T-cell (primary cell): ENCODE measurements around the gene MAP4K4. TPM values are rescaled to one million over a fixed set of nuclear protein-coding genes. Genes with fewer than 3 reads are reported as not detected.
A peak's percentile ranks its signal among the peaks of the same experiment; 100 is the strongest.

Experiments used
- ATAC-seq, 4 experiments: fragments of 200-7000 bp in 3 of 4; fragments of 150-1000 bp in 1 of 4; cut with Tn5 transposase; replicated peaks in 1 of 4; 1 replicate in 3 of 4; 2 replicates in 1 of 4; pipeline ENCODE4 v1.10.0; 2021; ENCODE audit warnings: moderate library complexity in 3 of 4, mild to moderate bottlenecking in 2 of 4, moderate number of reproducible peaks in 1 of 4
- CTCF ChIA-PET, 2 donors: fragments of 300-600 bp; sonication (Branson Sonifier 250); formaldehyde crosslinking; loops; one replicate each; lab custom pipeline; 2022; ENCODE audit warnings: antibody characterized with exemption in 2 of 2; lab: Charles Lee
- POLR2A ChIA-PET, 2 donors: fragments of 300-600 bp; sonication (Branson Sonifier 250); formaldehyde crosslinking; loops; one replicate each; lab custom pipeline; 2022; ENCODE audit warnings: antibody characterized with exemption in 2 of 2; lab: Charles Lee
- DNase-seq, 35 experiments: peaks; one replicate each; pipeline versions ENCODE4 v3.0.0 to v3.0.0-alpha.2; 2013 to 2023
- H3K27ac ChIP-seq: one replicate; pipeline ENCODE4 v1.5.1; 2013; ENCODE audit warnings: low read length
- H3K27me3 ChIP-seq, 2 experiments: replicated peaks in 1 of 2; 1 replicate in 1 of 2; 2 replicates in 1 of 2; pipeline versions ENCODE4 v1.6.1 to v1.7.0; 2013; ENCODE audit warnings: low read length in 1 of 2, mixed read lengths in 1 of 2; ENCODE audit not compliant: control insufficient read depth in 2 of 2, insufficient read depth in 2 of 2; ENCODE audit errors: extremely low read depth in 1 of 2
- H3K36me3 ChIP-seq, 2 donors: 1 replicate in 1 of 2; 2 replicates in 1 of 2; pipeline versions ENCODE4 v1.6.1 to v1.7.0; 2013; ENCODE audit warnings: low read length in 1 of 2; ENCODE audit not compliant: control insufficient read depth in 2 of 2, insufficient read depth in 1 of 2; ENCODE audit errors: extremely low read depth in 1 of 2
- H3K4me1 ChIP-seq, 2 experiments: 1 replicate in 1 of 2; 2 replicates in 1 of 2; pipeline versions ENCODE4 v1.6.1 to v1.7.0; 2013; ENCODE audit warnings: low read length in 2 of 2, mixed read lengths in 1 of 2; ENCODE audit not compliant: insufficient read depth in 2 of 2, control insufficient read depth in 1 of 2; ENCODE audit errors: extremely low read depth in 1 of 2
- H3K4me3 ChIP-seq, 2 donors: 1 replicate in 1 of 2; 2 replicates in 1 of 2; pipeline versions ENCODE4 v1.5.1 to v1.7.0; 2013; ENCODE audit warnings: mild to moderate bottlenecking in 2 of 2, low read length in 1 of 2, moderate library complexity in 1 of 2; ENCODE audit not compliant: control insufficient read depth in 1 of 2; ENCODE audit errors: extremely low read depth in 1 of 2
- H3K9me3 ChIP-seq: 2 replicates; pipeline ENCODE4 v1.7.0; 2013
- H3K27ac Mint-ChIP-seq, 2 donors: one replicate each; pipeline ENCODE4 v1.8.0; 2020 to 2021; ENCODE audit warnings: mild to moderate bottlenecking in 2 of 2, mixed read lengths in 2 of 2
- H3K27me3 Mint-ChIP-seq, 2 donors: one replicate each; pipeline ENCODE4 v1.8.0; 2021 to 2022; ENCODE audit warnings: mixed read lengths in 2 of 2
- H3K36me3 Mint-ChIP-seq: one replicate; pipeline ENCODE4 v1.8.0; 2021; ENCODE audit warnings: mixed read lengths
- H3K4me1 Mint-ChIP-seq, 3 donors: one replicate each; pipeline ENCODE4 v1.8.0; 2020 to 2022; ENCODE audit warnings: mixed read lengths in 3 of 3, mild to moderate bottlenecking in 1 of 3
- H3K4me3 Mint-ChIP-seq, 3 donors: one replicate each; pipeline ENCODE4 v1.8.0; 2020 to 2022; ENCODE audit warnings: mild to moderate bottlenecking in 3 of 3, mixed read lengths in 3 of 3, moderate library complexity in 3 of 3
- H3K9me3 Mint-ChIP-seq, 3 donors: one replicate each; pipeline ENCODE4 v1.8.0; 2020 to 2022; ENCODE audit warnings: mixed read lengths in 3 of 3
- WGBS: methylation state at CpG from one replicate; pipeline ENCODE4 v1.1.5; 2013; ENCODE audit warnings: missing lambda C conversion rate; ENCODE audit not compliant: insufficient coverage; 5-methylcytosine and 5-hydroxymethylcytosine counted together
- total RNA-seq, 35 experiments: library from RNA in 6 of 35; stranded (reverse) in 6 of 35; fragments of 120-200 nt in 1 of 35; gene quantifications; one replicate each; pipeline versions ENCODE4 v1.2.1 to v1.2.4 and lab custom pipeline; 2013 to 2026

MAP4K4 gene
- total RNA-seq, 5 donors from 2014 or later (not counting 1 experiment from before 2014, with no cell fraction given), result 84.2 to 148 (median 93.2) TPM

- ChIA-PET POLR2A (no interaction called here), CTCF (interaction anchor here (0.6 to 2.6 kb wide), 5 partner anchors 11 to 501 kb away, joined by 3 to 28 read pairs (median 3); no protein-coding TSS in a partner anchor)
- Histone ChIP-seq H3K27me3 (no peaks in the 10 kb centered on the region), H3K4me1 (no peaks in the 10 kb centered on the region), H3K27ac (no peak overlapping the region), H3K4me3 (no peak overlapping the region), H3K36me3 (peaks cover 18 to 72% of the 10 kb centered on the region in 2 donors), H3K9me3 (no peaks in the 10 kb centered on the region)
- 82% methylated on average over 3 of the region's 4 CpGs for WGBS
- peaks cover 2 to 10% (median 7%) of the 10 kb centered on the region in 3 donors for H3K4me1 Mint-ChIP-seq
- no peaks in the 10 kb centered on the region for H3K27me3 Mint-ChIP-seq
- H3K27ac Mint-ChIP-seq, result peak overlapping the region; percentile 40 to 48
- DNase-seq (no peak), ATAC-seq (no peak)
- no peak overlapping the region for H3K4me3 Mint-ChIP-seq
- no peaks in the 10 kb centered on the region for H3K9me3 Mint-ChIP-seq
- peaks cover 64% of the 10 kb centered on the region for H3K36me3 Mint-ChIP-seq
These were observed 185.3 kb downstream of the MAP4K4 start for GRCh38 chr2:101882769-101883307.

GRCh38 chr2:101883860-101884259 lies 186.4 kb downstream of the MAP4K4 start:
- ChIA-PET CTCF (interaction anchor here (0.6 to 2.6 kb wide), 16 partner anchors 9 to 564 kb away, joined by 3 to 28 read pairs (median 3); no protein-coding TSS in a partner anchor), POLR2A (interaction anchor here (0.6 to 1.4 kb wide), 2 partner anchors 13 to 32 kb away, joined by 4 to 9 read pairs; no protein-coding TSS in a partner anchor)
- peaks cover 2 to 8% (median 7%) of the 10 kb centered on the region in 3 donors for H3K4me1 Mint-ChIP-seq
- H3K27ac ChIP-seq, result no peak overlapping the region
- WGBS, result no CpG with 5 or more reads among the region's 3 CpGs
- H3K9me3 Mint-ChIP-seq, result no peaks in the 10 kb centered on the region
- no peak overlapping the region for H3K4me3 ChIP-seq
- no peaks in the 10 kb centered on the region for H3K9me3 ChIP-seq
- ATAC-seq, result peak in 2 of 4 experiments; percentile 46 to 57
- H3K27me3 ChIP-seq, result no peaks in the 10 kb centered on the region
- no peaks in the 10 kb centered on the region for H3K4me1 ChIP-seq
- H3K4me3 Mint-ChIP-seq, result no peak overlapping the region
- H3K27me3 Mint-ChIP-seq, result no peaks in the 10 kb centered on the region
- peak in 13 of 35 experiments; percentile 5 to 58 (median 13) for DNase-seq
- peaks cover 69% of the 10 kb centered on the region for H3K36me3 Mint-ChIP-seq
- H3K36me3 ChIP-seq, result peaks cover 18 to 73% of the 10 kb centered on the region in 2 donors
- peak overlapping the region in 1 of 2 donors; percentile 40 for H3K27ac Mint-ChIP-seq

GRCh38 chr2:101884423-101884822 lies 186.9 kb downstream of the MAP4K4 start:
- Histone ChIP-seq H3K4me3 (no peak overlapping the region), H3K4me1 (no peaks in the 10 kb centered on the region), H3K9me3 (no peaks in the 10 kb centered on the region), H3K27me3 (no peaks in the 10 kb centered on the region), H3K27ac (no peak overlapping the region), H3K36me3 (peaks cover 18 to 79% of the 10 kb centered on the region in 2 donors)
- DNase-seq, result no peak
- peaks cover 70% of the 10 kb centered on the region for H3K36me3 Mint-ChIP-seq
- CTCF ChIA-PET, result interaction anchor here (0.6 to 2.6 kb wide), 9 partner anchors 58 to 466 kb away, joined by 3 to 28 read pairs (median 4); no protein-coding TSS in a partner anchor
- no peak overlapping the region for H3K27ac Mint-ChIP-seq
- no peak overlapping the region for H3K4me3 Mint-ChIP-seq
- no peak for ATAC-seq
- H3K27me3 Mint-ChIP-seq, result no peaks in the 10 kb centered on the region
- 100% methylated on average over 1 of the region's 2 CpGs for WGBS
- peaks cover 2 to 7% (median 6%) of the 10 kb centered on the region in 3 donors for H3K4me1 Mint-ChIP-seq
- no peaks in the 10 kb centered on the region for H3K9me3 Mint-ChIP-seq
- POLR2A ChIA-PET, result interaction anchor here in 1 of 2 donors (1.4 kb wide), 1 partner anchor 13 kb away, joined by 4 read pairs; no protein-coding TSS in a partner anchor

GRCh38 chr2:101887328-101887727 lies 189.8 kb downstream of the MAP4K4 start:
- no peak overlapping the region for H3K4me3 Mint-ChIP-seq
- no peak overlapping the region for H3K4me3 ChIP-seq
- H3K9me3 ChIP-seq, result no peaks in the 10 kb centered on the region
- no peaks in the 10 kb centered on the region for H3K4me1 ChIP-seq
- H3K27ac ChIP-seq, result no peak overlapping the region
- no peaks in the 10 kb centered on the region for H3K9me3 Mint-ChIP-seq
- ATAC-seq, result no peak
- H3K36me3 ChIP-seq, result peaks cover 18 to 82% of the 10 kb centered on the region in 2 donors
- H3K27me3 Mint-ChIP-seq, result no peaks in the 10 kb centered on the region
- CTCF ChIA-PET, result no interaction called here
- peaks cover 0 to 2% (median 0%) of the 10 kb centered on the region in 3 donors for H3K4me1 Mint-ChIP-seq
- DNase-seq, result no peak
- 71% methylated on average over 1 of the region's 2 CpGs for whole genome bisulfite sequencing
- POLR2A ChIA-PET, result interaction anchor here in 1 of 2 donors (0.6 kb wide), 1 partner anchor 501 kb away, joined by 3 read pairs; no protein-coding TSS in a partner anchor
- no peaks in the 10 kb centered on the region for H3K27me3 ChIP-seq
- H3K36me3 Mint-ChIP-seq, result peaks cover 70% of the 10 kb centered on the region
- H3K27ac Mint-ChIP-seq, result peak overlapping the region in 1 of 2 donors; percentile 10

GRCh38 chr2:101889460-101890098 lies 192.1 kb downstream of the MAP4K4 start:
- ChIA-PET CTCF (no interaction called here), POLR2A (no interaction called here)
- no peak for DNase-seq
- H3K9me3 Mint-ChIP-seq, result no peaks in the 10 kb centered on the region
- H3K36me3 Mint-ChIP-seq, result peaks cover 70% of the 10 kb centered on the region
- H3K4me3 ChIP-seq, result no peak overlapping the region
- no peaks in the 10 kb centered on the region for H3K4me1 Mint-ChIP-seq
- H3K27ac ChIP-seq, result no peak overlapping the region
- no peak overlapping the region for H3K4me3 Mint-ChIP-seq
- no peak for ATAC-seq
- H3K27me3 Mint-ChIP-seq, result no peaks in the 10 kb centered on the region
- H3K9me3 ChIP-seq, result no peaks in the 10 kb centered on the region
- H3K4me1 ChIP-seq, result no peaks in the 10 kb centered on the region
- peaks cover 15 to 67% of the 10 kb centered on the region in 2 donors for H3K36me3 ChIP-seq
- H3K27me3 ChIP-seq, result no peaks in the 10 kb centered on the region
- 100% methylated on average over 4 of the region's 7 CpGs for WGBS
- no peak overlapping the region for H3K27ac Mint-ChIP-seq

- no CpG with 5 or more reads among the region's 3 CpGs for WGBS
- peaks cover 49% of the 10 kb centered on the region for H3K36me3 Mint-ChIP-seq
- no peaks in the 10 kb centered on the region for H3K9me3 ChIP-seq
- no peaks in the 10 kb centered on the region for H3K9me3 Mint-ChIP-seq
- H3K27ac Mint-ChIP-seq, result peak overlapping the region in 1 of 2 donors; percentile 28
- no peaks in the 10 kb centered on the region for H3K4me1 Mint-ChIP-seq
- H3K4me1 ChIP-seq, result no peaks in the 10 kb centered on the region
- peaks cover 3 to 46% of the 10 kb centered on the region in 2 donors for H3K36me3 ChIP-seq
- no peaks in the 10 kb centered on the region for H3K27me3 Mint-ChIP-seq
- no peak overlapping the region for H3K4me3 ChIP-seq
- no peak overlapping the region for H3K4me3 Mint-ChIP-seq
- ATAC-seq (no peak), DNase-seq (no peak)
- H3K27ac ChIP-seq, result no peak overlapping the region
- POLR2A ChIA-PET, result interaction anchor here in 1 of 2 donors (0.7 kb wide), 1 partner anchor 399 kb away, joined by 3 read pairs; no protein-coding TSS in a partner anchor
- H3K27me3 ChIP-seq, result no peaks in the 10 kb centered on the region
- CTCF ChIA-PET, result no interaction called here
These were observed 194.9 kb downstream of the MAP4K4 start for GRCh38 chr2:101892377-101892776.
